GM10248 (cell line): ENCODE measurements around the gene ILKAP.

Experiments used
- CTCF ChIA-PET: fragments of 300-600 bp; sonication (Branson Sonifier 250); formaldehyde crosslinking; extraction: SDS; loops from one replicate; lab custom pipeline; 2021; ENCODE audit warnings: antibody characterized with exemption; lab: Yijun Ruan, JAX
- POLR2A ChIA-PET: fragments of 350-650 bp; sonication (Branson Sonifier 250); formaldehyde crosslinking; extraction: SDS; loops from one replicate; lab custom pipeline; 2020; ENCODE audit warnings: antibody characterized with exemption; lab: Yijun Ruan, JAX
- DNase-seq: peaks from one replicate; pipeline ENCODE4 v3.0.0; 2012; ENCODE audit errors: extremely low spot score
- TF ChIP-seq, protein P1 (sequence below): IDR thresholded peaks from 2 replicates; pipeline ENCODE4 v1.5.1; 2012; ENCODE audit warnings: mild to moderate bottlenecking, low read depth; ENCODE audit errors: extremely low read depth, missing control alignments, control extremely low read depth

ILKAP gene

DNA sequence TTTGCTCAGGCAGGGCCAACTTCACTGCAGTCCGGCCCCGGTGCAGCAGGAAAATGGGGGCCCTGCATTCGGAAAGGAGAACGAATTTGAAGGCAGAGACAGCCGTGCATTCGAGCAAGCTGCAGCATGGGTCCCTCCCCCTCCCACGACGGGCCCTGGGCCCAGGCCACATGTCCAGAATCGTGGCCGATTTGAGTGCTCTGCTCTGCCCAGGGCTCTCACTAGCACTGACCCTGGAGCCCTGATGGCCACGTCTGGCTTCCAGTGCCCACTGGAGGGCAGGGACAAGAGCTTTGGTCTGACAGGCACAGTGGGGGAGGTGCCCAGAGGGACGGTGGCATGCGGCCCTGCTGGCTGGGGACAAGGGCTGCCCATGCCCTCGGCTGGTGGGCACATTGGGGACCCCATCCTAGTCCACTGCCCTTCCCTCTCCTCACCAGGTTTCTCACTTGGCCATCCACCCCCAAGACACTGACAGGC is 79.5 kb downstream of the ILKAP start:
- ChIA-PET POLR2A (no interaction called here), CTCF (no interaction called here)
- TF ChIP-seq, protein P1, sequence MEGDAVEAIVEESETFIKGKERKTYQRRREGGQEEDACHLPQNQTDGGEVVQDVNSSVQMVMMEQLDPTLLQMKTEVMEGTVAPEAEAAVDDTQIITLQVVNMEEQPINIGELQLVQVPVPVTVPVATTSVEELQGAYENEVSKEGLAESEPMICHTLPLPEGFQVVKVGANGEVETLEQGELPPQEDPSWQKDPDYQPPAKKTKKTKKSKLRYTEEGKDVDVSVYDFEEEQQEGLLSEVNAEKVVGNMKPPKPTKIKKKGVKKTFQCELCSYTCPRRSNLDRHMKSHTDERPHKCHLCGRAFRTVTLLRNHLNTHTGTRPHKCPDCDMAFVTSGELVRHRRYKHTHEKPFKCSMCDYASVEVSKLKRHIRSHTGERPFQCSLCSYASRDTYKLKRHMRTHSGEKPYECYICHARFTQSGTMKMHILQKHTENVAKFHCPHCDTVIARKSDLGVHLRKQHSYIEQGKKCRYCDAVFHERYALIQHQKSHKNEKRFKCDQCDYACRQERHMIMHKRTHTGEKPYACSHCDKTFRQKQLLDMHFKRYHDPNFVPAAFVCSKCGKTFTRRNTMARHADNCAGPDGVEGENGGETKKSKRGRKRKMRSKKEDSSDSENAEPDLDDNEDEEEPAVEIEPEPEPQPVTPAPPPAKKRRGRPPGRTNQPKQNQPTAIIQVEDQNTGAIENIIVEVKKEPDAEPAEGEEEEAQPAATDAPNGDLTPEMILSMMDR, result no peak
- DNase-seq, result no peak

DNA sequence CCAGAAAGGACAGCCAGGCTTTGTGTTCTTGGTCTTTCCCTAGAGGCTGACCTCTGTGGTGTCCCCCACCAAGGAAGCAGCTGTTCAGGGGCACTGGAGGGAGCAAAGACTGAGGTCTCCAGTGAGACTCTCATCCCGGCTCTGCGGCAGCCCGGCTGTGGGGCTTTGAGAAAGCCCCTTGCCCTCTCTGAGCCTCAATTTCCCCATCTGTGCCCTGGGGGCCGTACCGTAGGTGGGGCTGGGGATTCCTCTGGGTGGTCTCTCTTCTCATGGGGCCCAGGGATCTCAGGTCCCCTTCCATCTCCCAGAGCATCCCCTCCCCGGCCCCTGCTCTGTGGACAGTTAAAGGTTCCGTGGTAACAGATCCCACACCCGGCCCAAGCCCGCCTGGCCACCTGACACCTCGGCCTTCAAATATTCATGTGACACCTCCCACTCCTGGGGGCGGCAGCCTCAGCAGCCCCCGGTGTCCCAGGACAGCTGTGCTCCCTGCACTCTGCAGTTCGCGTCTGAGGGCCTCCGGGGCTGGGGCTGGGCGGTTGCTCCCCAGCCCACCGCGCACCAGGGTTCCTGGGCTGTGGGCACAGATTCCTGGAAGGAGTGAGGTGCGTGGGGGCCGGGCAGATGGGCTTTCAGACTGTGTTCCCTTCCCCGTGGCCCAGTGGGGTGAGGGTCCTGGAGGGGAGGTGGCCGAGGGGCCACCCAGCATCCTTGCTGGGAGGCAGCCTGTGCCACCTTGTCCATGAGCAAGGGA is 80.1 kb downstream of the ILKAP start:
- DNase-seq, result no peak
- TF ChIP-seq, protein P1, result no peak
- ChIA-PET POLR2A (no interaction called here), CTCF (no interaction called here)

DNA sequence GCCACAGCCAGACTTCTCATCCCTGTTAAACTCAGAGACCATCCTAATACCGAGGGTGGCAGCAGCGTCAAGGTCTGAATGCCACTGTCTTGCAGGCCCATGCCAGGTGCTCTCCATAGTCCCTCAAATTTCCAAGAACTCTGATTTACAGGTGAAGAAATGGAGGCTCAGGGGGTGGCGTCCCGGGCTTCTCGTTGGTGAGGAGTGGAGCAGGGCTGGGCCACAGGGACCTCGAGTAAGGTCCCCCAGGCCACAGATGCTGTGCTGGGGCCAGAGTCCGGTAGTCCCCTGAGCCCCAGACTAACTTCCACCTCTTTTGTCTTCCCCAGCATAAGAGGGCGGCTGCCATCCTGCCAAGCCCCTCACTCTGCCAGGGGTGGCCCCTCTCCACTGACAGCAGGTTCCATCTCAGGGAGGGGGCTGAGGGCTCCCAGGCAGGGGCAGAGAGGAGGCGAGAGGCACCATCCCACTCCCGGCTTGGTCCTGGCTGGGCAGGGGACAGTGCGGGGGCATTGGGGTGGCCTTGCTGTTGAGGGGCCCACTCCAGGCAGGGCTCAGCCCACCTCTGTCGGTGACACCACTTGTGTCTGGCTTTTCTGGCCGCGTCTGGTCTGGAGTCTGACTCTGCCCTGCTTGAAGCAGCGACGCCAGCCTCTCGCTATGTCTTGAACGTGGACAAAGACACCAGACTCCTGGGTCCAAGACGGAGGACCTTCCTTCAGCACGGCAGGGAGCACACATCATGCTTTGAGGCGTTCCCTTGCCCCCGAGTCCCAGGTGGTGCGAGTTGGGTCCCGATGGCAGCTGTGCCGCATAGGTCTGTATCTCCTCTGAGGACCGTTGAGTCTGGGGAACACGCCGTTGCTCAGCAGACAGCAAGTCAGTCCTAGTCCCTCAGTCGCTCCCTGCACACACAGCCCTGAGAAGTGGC is 80.9 kb downstream of the ILKAP start:
- ChIA-PET CTCF (no interaction called here), POLR2A (no interaction called here)
- no peak for DNase-seq
- TF ChIP-seq, protein P1, result no peak

DNA sequence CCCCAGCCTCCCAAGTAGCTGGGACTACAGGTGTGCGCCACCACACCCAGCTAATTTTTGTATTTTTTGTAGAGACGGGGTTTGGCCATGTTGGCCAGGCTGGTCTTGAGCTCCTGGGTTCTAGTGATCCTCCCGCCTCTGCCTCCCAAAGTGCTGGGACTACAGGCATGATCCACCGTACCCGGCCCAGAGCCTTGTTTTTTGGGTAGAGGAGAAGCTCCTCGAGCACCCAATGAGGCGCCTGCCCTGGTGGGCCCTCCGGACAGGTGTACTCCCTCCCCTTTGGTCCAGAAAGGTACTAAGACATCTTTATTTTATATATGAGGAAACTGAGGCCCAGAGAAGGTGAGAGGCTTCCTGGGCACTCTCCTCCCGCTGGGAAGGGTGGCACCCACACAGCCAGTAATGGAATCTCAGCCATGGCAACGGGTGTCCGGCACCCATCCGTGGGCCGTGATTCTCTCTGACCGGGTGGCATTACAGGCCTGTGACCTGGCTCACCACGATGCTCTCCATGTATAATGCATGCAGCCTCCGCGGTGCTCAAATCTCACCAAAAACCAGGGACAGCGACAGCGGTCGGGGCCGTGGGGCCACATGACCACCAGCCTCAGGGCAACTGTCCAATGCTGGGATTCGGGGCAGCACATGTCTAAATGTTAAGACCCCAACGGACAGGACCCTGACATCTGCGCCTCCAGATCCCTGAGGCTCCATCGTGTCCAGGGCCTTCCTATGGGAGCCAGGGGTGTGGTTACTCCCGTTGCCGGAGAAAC is 81.8 kb downstream of the ILKAP start:
- ChIA-PET POLR2A (no interaction called here), CTCF (interaction anchor here (1.3 to 1.5 kb wide), 2 partner anchors 16 to 21 kb away, joined by 3 to 4 read pairs; no protein-coding TSS in a partner anchor)
- DNase-seq, result no peak

DNA sequence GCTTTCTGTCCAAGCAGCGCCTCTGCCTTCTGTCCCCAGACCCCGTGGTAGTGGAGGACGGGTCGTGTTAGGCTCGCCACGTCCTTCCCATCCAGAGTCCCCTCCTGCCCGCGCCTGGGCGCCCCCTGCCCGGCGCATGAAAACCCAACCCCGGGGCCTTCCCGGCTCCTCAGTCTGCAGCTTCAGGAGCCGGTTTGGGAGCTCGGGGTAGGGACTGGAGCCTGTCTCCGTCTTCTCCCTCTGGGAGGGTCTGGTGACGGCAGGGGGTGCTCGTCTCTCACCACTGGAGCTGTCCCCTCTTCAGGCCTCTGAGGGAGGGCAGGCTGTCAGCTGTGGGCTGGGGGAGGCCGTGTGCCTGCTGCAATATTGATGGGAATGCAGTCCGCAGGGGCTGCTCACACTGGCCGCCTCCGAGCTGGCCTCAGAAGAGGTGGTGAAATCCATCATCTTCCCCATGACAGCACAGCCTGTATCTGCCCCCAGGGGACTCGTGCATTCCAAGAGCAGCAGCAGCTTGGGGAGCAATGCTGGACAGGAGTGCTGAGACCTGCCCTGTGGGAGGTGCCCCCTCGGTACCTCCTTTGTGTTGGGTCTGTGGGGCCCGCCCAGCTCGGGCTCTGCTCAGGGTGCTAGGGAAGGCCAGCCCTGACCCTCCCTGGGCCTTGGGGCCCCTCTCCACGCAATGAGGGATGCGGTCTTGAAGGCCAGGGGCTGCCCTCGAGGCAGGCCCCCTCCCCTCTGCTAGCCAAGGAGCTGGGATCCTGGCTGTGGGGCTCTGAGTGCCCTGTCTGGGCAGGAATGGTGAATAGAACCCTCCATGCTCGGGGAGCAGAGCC is 82.8 kb downstream of the ILKAP start:
- no peak for DNase-seq
- ChIA-PET POLR2A (no interaction called here), CTCF (interaction anchor here (1.3 to 1.5 kb wide), 2 partner anchors 17 to 23 kb away, joined by 3 to 4 read pairs; no protein-coding TSS in a partner anchor)
- TF ChIP-seq, protein P1, result no peak

More for the DNA sequence above, 81.8 kb downstream of the ILKAP start:
- TF ChIP-seq, protein P1, result no peak
